Stimulated activated CD4-positive, alpha-beta T cell treated with anti-CD3 and anti-CD28 coated beads, TNF-alpha, amount 100 ng/mL, for 48 hours (primary cell): ENCODE results near the gene MRPL14.

Experiments
- DNase-seq, 3 donors: peaks; one replicate each; pipeline ENCODE4 v3.0.0-alpha.2; 2020; ENCODE audit warnings: low read depth in 3 of 3

Gene MRPL14

DNA sequence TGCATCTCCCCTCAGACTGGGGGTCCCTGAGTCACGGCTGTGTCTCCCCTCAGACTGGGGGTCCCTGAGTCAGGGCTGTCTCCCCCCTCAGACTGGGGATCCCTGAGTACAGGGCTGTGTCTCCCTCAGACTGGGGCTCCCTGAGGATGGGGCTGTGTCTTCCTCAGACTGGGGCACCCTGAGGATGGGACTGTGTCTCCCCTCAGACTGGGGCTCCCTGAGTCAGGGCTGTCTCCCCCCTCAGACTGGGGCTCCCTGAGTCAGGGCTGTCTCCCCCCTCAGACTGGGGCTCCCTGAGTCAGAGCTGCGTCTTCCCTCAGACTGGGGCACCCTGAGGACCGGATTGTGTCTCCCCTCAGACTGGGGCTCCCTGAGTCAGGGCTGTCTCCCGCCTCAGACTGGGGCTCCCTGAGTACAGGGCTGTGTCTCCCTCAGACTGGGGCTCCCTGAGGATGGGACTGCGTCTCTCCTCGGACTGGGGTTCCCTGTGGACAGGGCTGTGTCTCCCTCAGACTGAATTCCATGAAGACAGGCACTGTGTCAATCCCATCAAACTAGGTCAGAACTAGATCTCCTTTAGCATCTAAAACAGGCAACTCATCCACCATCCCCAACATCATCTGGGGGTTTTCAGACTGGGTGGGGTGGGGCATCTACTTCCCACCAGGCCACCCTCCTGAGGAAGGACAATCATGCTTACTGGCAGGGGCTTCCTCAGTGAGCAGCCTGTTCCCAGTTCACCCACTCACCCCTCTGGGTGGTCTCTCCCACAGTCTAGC is 60.7 kb downstream of the MRPL14 start:
- no peak for DNase-seq

DNA sequence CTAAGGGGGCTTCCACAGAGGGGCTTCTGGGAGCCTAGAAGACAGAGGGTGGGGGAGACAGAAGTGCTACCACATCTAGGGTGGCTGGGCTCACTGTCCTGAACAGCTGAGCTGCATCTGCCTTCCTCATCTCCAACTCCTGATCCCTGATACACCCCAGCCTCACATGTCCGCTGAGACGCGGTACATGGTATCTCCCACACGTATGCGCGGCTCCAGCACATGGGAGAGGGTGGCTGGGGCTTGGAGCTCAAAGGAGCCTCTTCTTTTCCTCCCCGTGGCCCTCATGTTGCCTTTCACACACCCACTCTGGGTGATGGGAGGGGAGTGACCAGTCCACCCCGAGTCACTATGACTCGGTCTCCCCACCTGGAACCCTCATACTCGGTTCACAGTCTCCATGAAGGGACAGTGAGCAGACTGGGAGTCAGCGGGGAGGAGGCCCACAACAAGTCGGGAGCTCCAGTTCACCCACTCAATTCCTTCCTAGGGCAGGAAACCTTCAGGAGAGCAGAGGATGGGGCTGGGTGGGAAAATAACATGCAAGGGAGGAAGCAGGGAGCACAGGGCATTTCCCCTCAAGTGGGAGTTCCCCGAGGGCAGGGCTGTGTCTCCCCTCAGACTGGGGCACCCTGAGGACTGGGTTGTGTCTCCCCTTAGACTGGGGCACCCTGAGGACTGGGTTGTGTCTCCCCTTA is 61.7 kb downstream of the MRPL14 start:
- DNase-seq: no peak

DNA sequence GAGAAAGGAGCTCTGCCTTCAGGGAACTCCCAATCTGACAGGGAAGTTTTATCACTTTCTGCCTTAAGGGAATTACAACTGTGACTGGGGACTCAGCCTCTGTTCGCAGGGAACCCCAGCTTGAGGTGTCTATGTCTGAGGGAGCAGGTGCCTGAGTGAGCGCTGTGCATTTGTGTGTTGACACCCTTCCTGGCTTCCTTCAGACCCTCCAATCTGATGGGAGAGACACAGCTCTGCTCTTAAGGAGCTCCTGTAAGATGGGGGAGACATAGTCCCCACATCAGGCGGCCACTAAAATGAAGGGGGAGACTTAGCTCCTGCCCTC is 62.3 kb downstream of the MRPL14 start:
- no peak for DNase-seq

DNA sequence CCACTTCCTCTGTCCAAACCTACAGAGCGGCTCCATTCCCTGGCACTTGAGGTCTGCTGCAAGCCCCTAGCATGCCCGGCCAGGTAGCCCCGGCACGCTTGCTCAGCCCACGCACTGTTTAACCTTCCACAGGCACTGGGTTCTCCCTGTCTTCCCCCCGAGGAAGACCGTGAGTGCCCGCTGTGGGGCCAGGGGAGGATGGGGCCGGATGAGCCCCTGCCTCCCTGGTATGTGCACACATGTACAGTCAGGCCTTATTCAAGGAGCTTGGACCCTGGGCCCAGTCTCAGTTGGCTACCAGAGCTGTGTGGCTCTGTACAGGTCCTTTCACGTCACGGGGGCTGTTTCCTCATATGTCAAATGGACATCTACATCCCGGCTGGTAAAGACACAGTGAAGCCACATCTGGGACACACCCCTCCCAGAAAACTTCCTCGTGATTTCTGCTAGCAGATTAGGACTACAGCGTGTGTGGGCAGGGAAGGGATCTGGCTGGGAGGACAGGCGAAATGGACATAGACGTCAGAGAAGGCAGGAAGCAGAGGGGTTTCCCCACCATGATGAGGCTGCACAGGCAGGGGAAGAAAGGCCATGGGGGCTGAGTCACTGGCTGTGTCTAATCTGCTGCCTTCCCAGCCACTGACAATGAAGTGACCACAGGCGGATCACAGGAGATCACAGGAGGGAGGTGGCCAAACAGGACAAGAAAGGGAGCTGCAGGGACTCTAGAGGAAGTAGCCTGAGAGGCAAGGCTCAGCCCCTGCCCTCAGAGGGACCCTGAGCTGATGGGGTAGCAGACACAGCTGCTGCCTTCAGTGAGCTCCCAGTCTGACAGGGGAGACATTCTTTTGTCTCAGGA is 62.9 kb downstream of the MRPL14 start:
- no peak for DNase-seq

DNA sequence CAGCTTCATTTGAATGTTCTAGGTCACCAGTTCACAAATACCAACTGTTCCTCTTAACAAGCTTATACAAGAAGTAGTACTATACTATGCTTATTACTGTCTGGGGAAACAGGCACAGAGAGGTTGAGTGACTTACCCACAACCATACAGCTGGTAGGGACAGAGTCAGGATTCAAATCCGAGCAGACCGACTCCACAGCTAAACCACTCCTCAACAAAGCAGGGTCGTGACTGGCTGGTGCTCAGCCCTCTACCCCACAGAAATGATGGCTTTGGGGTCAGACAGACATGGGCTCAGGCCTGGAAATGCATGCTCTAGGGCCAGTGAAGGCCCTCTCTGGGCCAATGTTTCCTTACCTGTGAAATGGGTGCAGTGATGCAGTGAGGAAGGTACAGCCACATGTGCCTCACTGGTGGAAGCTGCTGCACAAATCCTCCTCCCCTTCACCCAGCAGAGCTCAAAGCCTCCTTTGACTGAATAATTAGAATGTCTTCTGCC is 63.6 kb downstream of the MRPL14 start:
- DNase-seq: no peak
